Stomach (tissue), 9 donors: ENCODE results near the gene SEMA4B. TPM values are rescaled to one million over a fixed set of nuclear protein-coding genes. Genes with fewer than 3 reads are reported as not detected.
A peak's percentile ranks its signal among the peaks of the same experiment; 100 is the strongest.

Experiments
- DNase-seq, 2 donors: peaks; one replicate each; pipeline versions ENCODE4 v3.0.0 to v3.0.0-alpha.2; 2013 to 2019
- H3K27ac ChIP-seq, 5 donors: fragments of 200-600 bp in 4 of 5; sonication (generic) in 4 of 5; one replicate each; pipeline ENCODE4 v1.5.1; 2013 to 2019; ENCODE audit warnings: mild to moderate bottlenecking in 1 of 5, moderate library complexity in 1 of 5
- H3K27me3 ChIP-seq, 3 donors: fragments of 200-600 bp; sonication (generic); one replicate each; pipeline ENCODE4 v1.5.1; 2017 to 2019; ENCODE audit warnings: mixed run types in 1 of 3
- H3K36me3 ChIP-seq, 4 donors: fragments of 200-600 bp; sonication (generic); 1 replicate in 3 of 4; 2 replicates in 1 of 4; pipeline ENCODE4 v1.5.1; 2016 to 2019
- H3K4me1 ChIP-seq, 4 donors: fragments of 200-600 bp; sonication (generic); one replicate each; pipeline ENCODE4 v1.5.1; 2016 to 2019
- H3K4me3 ChIP-seq, 4 donors: fragments of 200-600 bp; sonication (generic) in 3 of 4; one replicate each; pipeline ENCODE4 v1.5.1; 2016 to 2019; ENCODE audit warnings: mild to moderate bottlenecking in 1 of 4
- H3K9me3 ChIP-seq, 4 donors: fragments of 200-600 bp; sonication (generic); one replicate each; pipeline ENCODE4 v1.5.1; 2016 to 2019
- EP300 ChIP-seq: sonication (generic); formaldehyde crosslinking; IDR thresholded peaks from one replicate; pipeline ENCODE4 v1.6.1; 2017; ENCODE audit warnings: antibody characterized with exemption
- POLR2A ChIP-seq, 4 donors: fragments of 450-650 bp; IDR thresholded peaks; one replicate each; pipeline ENCODE4 v1.6.1; 2016; ENCODE audit warnings: antibody characterized with exemption in 4 of 4, control low read depth in 2 of 4, mild to moderate bottlenecking in 1 of 4, moderate library complexity in 1 of 4
- POLR2AphosphoS5 ChIP-seq, 3 donors: sonication (generic); formaldehyde crosslinking; IDR thresholded peaks; one replicate each; pipeline ENCODE4 v1.6.1; 2016; ENCODE audit warnings: antibody characterized with exemption in 3 of 3
- WGBS, 5 donors: extraction: QIAGEN DNeasy Blood & Tissue Kit in 3 of 5; methylation state at CpG; one replicate each; pipeline versions ENCODE4 v1.1.5 to v1.1.7; 2013 to 2018; 5-methylcytosine and 5-hydroxymethylcytosine counted together
- intact Hi-C: fragments of 100-400 bp; cut with DNase I; formaldehyde crosslinking; loops from one replicate; pipeline ENCODE4 v1.15.1; 2023; ENCODE audit warnings: low total_unique reads
- polyA plus RNA-seq, 3 donors: library from polyadenylated mRNA; stranded (reverse); fragments of 200-250 nt; gene quantifications; one replicate each; pipeline ENCODE4 v1.2.3, GENCODE V29; 2013
- total RNA-seq, 5 donors: library from RNA; depleted of rRNA; stranded (reverse); fragments of >200 nt; gene quantifications; one replicate each; pipeline versions ENCODE4 v1.1.0 to v1.2.3, GENCODE V29; 2014 to 2016
- TF ChIP-seq, protein P1 (sequence below), 7 experiments: fragments of 450-650 bp in 4 of 7; fragments of 200-600 bp in 3 of 7; sonication (generic) in 3 of 7; IDR thresholded peaks; one replicate each; pipeline ENCODE4 v1.5.1; 2016 to 2019; ENCODE audit warnings: antibody characterized with exemption in 7 of 7, control low read depth in 2 of 7, mild to moderate bottlenecking in 1 of 7
- donor health status: healthy with polysubstance abuse.
- donor health status: Bipolar disorder and iron deficiency.
- donor health status: healthy.

The SEMA4B gene
- total and polyA plus RNA-seq, 8 donors: 11.3 to 199 (median 53.2) TPM

- Histone ChIP-seq H3K27ac (peak within 1 kb of the TSS; percentile 90 to 99 (median 96)), H3K4me1 (peaks cover 26 to 50% (median 42%) of the 10 kb centered on the region in 4 donors), H3K4me3 (peak within 1 kb of the TSS; percentile 59 to 76 (median 66)), H3K9me3 (no peaks in the 10 kb centered on the region), H3K27me3 (no peaks in the 10 kb centered on the region), H3K36me3 (peaks cover 0 to 20% (median 16%) of the 10 kb centered on the region in 4 donors)
- TF ChIP-seq POLR2AphosphoS5 (IDR thresholded peaks at IDR 0.05): peak; percentile 86 to 95 (median 92)
- no peak for TF ChIP-seq EP300
- TF ChIP-seq, protein P1, sequence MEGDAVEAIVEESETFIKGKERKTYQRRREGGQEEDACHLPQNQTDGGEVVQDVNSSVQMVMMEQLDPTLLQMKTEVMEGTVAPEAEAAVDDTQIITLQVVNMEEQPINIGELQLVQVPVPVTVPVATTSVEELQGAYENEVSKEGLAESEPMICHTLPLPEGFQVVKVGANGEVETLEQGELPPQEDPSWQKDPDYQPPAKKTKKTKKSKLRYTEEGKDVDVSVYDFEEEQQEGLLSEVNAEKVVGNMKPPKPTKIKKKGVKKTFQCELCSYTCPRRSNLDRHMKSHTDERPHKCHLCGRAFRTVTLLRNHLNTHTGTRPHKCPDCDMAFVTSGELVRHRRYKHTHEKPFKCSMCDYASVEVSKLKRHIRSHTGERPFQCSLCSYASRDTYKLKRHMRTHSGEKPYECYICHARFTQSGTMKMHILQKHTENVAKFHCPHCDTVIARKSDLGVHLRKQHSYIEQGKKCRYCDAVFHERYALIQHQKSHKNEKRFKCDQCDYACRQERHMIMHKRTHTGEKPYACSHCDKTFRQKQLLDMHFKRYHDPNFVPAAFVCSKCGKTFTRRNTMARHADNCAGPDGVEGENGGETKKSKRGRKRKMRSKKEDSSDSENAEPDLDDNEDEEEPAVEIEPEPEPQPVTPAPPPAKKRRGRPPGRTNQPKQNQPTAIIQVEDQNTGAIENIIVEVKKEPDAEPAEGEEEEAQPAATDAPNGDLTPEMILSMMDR (IDR thresholded peaks at IDR 0.05): no peak
- TF ChIP-seq POLR2A (IDR thresholded peaks at IDR 0.05): peak in 2 of 4 donors; percentile 32 to 67
- peak; percentile 93 to 98 for DNase-seq
- WGBS, 5 donors: 0 to 1% (median 0%) methylated on average over 39 to 59 of the region's 59 CpGs
- intact Hi-C loops: no loop called here
These were observed 64.3 kb downstream of the SEMA4B start, which contains the start of gene NGRN for GRCh38 chr15:90265271-90266060. Gene NGRN (plus strand): TSS chr15:90265672. CDS start chr15:90265713, 41 bp downstream.

- DNase-seq: peak; percentile 28 to 71
- no peak for TF ChIP-seq EP300
- TF ChIP-seq, protein P1 (IDR thresholded peaks at IDR 0.05): no peak
- Histone ChIP-seq H3K4me3 (peak overlapping the region; percentile 59 to 76 (median 66)), H3K27ac (peak overlapping the region; percentile 90 to 99 (median 96)), H3K9me3 (no peaks in the 10 kb centered on the region), H3K27me3 (no peaks in the 10 kb centered on the region), H3K36me3 (peaks cover 2 to 25% (median 22%) of the 10 kb centered on the region in 4 donors), H3K4me1 (peaks cover 26 to 56% (median 45%) of the 10 kb centered on the region in 4 donors)
- intact Hi-C loops: no loop called here
- 0 to 1% (median 0%) methylated on average over 15 to 16 of the region's 16 CpGs for WGBS, 5 donors
These were observed 64.9 kb downstream of the SEMA4B start for GRCh38 chr15:90266061-90266431.

GRCh38 chr15:90266485-90266884 is 65.4 kb downstream of the SEMA4B start:
- intact Hi-C loops: no loop called here
- 5 to 10% (median 6%) methylated on average over 15 of the region's 15 CpGs for WGBS, 5 donors
- H3K4me3 ChIP-seq: peak overlapping the region; percentile 59 to 76 (median 66)
- peaks cover 6 to 30% (median 26%) of the 10 kb centered on the region in 4 donors for H3K36me3 ChIP-seq
- H3K4me1 ChIP-seq: peaks cover 26 to 60% (median 46%) of the 10 kb centered on the region in 4 donors
- H3K27me3 ChIP-seq: no peaks in the 10 kb centered on the region
- no peak for TF ChIP-seq EP300
- TF ChIP-seq, protein P1 (IDR thresholded peaks at IDR 0.05): no peak
- TF ChIP-seq POLR2A (IDR thresholded peaks at IDR 0.05): no peak
- no peak for TF ChIP-seq POLR2AphosphoS5 (IDR thresholded peaks at IDR 0.05)
- peak; percentile 23 to 28 for DNase-seq
- H3K27ac ChIP-seq: peak overlapping the region; percentile 90 to 99 (median 96)
- no peaks in the 10 kb centered on the region for H3K9me3 ChIP-seq

GRCh38 chr15:90268415-90268814 is 67.3 kb downstream of the SEMA4B start:
- Histone ChIP-seq H3K9me3 (no peaks in the 10 kb centered on the region), H3K27me3 (no peaks in the 10 kb centered on the region), H3K36me3 (peaks cover 19 to 49% (median 46%) of the 10 kb centered on the region in 4 donors), H3K4me1 (peaks cover 26 to 72% (median 53%) of the 10 kb centered on the region in 4 donors), H3K27ac (no peak overlapping the region), H3K4me3 (peak overlapping the region in 2 of 4 donors; percentile 63 to 76)
- no peak for TF ChIP-seq POLR2A (IDR thresholded peaks at IDR 0.05)
- intact Hi-C loops: no loop called here
- DNase-seq: no peak
- 57 to 86% (median 62%) methylated on average over 1 of the region's 1 CpG for whole genome bisulfite sequencing, 5 donors
